Right renal cortex interstitium (tissue), 3 donors: ENCODE measurements around the gene DNAH7. TPM values are rescaled to one million over a fixed set of nuclear protein-coding genes. Genes with fewer than 3 reads are reported as not detected.
A peak's percentile ranks its signal among the peaks of the same experiment; 100 is the strongest.
"Not testable (repeated sequence)": the region's sequence is repeated elsewhere in the genome, so short reads cannot be mapped to it uniquely, and the experiment has no call there.

ENCODE experiments used
- DNase-seq, 3 donors: peaks; one replicate each; pipeline ENCODE4 v3.0.0-alpha.2; 2013; ENCODE audit warnings: low read depth in 3 of 3, low spot score in 2 of 3
- polyA plus RNA-seq, 3 donors: library from polyadenylated mRNA; unstranded; fragments of 120-200 nt; gene quantifications; one replicate each; pipeline ENCODE4 v1.2.1, GENCODE V29; 2013; ENCODE audit not compliant: insufficient read length in 3 of 3

DNAH7 gene
- polyA plus RNA-seq, 3 donors = 7.5 to 9.5 (median 8.2) TPM

DNA sequence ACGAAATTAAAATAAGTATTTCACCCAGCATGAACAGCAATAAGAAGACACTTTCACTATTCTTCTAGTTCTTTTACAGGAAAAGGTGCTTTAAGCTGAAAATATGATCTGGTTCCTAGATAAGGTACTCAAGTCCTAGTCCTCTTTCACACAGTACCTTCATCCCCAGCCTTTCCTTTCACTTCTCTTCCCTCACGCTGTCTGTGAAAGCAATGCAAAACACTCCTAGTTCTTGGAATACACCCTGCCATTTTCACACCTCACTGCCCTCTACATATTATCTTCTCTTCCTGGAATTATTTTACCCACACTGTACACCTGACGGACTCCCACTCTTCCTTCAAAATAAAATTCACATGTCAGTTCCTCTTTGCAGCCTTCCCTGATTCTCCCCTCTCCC lies 82.9 kb downstream of the DNAH7 start:
- no peak for DNase-seq

DNA sequence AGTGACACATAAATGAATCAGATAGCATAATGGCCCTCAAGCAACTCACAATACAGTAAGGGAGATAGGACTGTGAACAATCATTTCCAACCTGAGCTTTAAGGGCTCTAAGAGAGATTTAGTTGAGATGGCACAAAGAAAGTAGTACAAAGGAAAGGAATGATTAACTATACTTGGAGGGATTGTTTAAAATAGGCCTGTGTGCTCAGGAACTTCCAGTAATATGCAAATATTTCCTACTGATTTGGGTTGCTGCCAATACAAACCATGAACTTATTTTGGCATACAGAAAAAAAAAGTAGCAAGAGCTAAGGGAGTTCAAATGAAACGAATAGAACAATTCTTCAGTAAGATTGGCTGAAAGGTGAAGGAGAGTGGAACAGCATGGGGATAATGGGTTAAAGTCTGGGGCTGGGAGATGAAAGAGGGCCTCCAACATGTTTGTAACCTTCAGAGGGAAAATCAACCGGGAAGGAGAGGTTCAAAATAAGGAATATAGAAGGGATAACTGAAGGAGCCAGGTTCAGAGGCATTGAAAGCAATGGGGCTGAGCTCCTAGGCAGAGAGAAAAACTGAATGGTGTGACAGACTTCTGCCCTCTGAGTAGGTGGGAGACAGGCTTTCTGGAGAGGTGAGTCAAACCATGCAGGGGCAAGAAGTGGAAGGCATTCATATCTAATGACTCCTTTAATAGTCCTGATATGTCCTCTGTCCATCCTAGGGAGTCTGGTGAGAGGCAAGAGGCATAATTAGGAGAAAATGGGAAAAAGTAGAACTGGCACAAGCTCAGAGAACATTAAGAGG lies 83.5 kb downstream of the DNAH7 start:
- DNase-seq = no peak

DNA sequence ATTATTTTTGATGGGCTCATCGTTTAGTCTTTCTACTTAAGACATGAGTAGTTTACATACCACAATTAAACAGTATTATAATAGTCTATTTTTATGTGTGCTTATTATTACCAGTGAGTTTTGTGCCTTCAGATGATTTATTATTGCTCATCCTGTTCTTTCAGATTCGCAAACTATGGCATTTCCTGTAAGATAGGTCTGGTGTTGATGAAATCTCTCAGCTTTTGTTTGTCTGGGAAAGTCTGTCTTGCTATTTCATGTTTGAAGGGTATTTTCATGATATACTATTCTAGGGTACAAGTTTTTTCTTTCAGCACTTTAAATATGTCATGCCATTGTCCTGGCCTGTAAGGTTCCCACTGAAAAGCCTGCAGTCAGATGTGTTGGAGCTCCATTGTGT lies 101.3 kb downstream of the DNAH7 start:
- no peak for DNase-seq

DNA sequence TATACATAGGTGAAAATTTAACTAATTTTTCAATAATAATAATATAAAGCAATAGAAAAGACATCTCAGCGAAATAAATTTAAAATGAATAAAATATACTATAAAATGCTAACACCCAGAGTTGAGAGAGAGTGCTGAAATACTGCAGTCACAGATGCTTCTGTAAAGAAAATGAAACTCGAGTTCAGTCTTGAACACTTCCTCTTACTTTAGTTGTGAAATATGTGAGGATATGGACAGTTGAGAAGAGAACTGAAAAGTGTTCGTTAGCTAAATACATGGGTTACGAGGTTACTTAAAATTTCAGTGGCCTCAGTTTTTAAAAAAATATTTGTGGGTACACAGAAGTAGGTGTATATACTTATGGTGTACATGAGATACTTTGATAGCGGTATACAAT lies 106.8 kb downstream of the DNAH7 start:
- DNase-seq = no peak

DNA sequence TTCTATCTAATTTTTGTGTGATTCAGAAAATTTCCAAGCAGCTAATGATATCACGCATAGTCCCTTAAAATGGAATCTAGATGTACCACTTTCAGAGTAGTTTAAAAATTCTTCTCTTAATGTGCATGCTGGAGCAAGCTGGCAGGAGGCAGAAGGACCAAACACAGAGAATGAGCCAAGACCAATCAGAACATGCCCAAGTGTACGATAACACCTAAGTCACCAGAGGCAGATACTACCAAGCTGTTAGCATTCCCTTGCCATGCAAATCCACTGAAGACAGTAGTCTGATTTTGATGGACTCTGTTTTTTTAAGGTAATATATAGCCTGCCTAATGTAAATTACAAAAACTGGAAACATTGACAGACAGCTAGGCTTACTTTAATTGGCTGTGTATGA lies 109.3 kb downstream of the DNAH7 start:
- DNase-seq = no peak

DNA sequence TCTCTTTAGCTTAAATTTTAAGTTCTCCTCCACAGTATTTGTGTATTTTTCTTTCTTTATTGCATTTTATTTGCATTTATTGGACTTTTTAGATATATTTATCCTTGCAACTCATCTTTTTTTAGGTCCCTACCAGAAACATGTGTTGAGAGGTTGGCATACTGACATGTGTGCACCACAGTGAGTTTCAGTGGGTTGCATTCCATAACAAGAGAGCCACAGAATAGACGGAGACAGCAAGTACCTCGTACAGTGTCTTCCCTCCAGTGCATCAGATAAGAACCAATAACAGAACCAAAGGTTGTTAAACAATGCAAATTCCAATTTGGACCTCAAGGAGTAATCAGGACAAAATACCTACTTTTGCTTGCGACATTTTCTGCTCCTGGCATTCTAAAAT lies 111.9 kb downstream of the DNAH7 start:
- DNase-seq = no peak

DNA sequence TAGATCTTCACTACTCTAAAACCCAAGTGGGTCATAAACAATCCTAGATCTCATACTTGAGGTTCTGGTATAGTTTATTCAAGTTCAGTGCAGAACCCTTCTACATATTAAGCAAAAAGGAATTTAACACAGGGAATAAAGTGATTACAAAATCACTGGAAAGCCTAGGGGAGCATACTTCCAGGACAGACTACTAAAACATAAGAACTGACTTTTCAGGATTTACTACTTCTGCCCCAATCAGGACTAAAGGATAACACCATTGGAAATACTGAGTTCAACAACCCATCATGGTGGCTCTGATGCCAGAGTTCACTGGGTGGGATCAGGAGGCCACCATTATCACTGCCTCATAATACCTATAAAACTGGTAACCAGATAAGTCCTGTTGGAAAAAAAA lies 123.6 kb downstream of the DNAH7 start:
- DNase-seq = no peak

DNA sequence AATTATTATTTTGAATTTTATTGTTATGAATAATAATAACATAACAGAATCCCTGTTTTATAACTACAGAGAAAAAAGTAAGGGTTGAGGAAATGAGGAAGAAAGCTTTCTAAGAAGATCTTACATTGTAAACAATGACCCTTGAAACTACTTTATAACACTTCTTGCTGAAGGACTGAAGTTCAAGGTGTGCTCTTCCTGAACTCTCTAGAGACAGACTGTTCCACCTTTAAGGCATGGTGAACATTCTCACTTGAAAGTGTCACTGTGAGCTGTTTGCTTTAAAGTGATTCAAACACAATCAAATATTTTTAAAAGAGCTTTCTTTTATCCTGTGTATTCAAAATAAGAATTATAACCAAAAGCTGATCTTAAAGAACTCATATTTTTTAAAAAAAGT lies 131.5 kb downstream of the DNAH7 start:
- DNase-seq = no peak

DNA sequence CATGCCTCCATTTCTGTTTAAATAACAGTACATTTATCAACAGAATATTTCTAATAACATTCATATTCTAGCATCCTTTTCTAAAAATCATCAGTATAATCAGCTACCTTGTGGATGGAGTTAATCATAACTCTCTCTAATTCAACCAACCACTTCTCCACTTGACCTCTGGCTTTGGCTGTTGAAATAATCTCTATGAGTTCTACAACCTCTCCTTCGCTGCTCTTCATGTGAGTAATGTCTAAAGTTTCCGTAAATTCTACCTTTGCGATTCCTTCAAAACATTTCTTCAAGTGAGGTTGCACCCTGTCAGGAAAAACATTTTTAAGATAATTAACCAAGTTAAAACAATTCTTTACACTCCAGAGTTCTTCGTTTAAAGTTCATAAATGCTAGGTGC lies 134.2 kb downstream of the DNAH7 start:
- no peak for DNase-seq

DNA sequence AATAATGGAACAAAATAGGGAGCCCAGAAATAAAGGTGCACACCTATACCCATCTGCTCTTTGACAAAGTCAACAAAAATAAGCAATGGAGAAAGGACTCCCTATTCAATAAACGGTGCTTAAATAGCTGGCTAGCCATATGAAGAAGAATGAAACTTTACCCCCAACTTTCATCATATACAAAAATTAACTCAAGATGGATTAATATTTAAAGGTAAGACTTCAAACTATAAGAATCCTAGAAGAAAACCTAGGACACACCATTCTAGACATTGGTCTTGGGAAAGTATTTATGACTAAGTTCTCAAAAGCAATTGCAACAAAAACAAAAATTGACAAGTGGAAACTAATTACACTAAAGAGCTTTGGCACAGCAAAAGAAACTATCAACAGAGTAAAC lies 139.1 kb downstream of the DNAH7 start:
- DNase-seq = no peak

DNA sequence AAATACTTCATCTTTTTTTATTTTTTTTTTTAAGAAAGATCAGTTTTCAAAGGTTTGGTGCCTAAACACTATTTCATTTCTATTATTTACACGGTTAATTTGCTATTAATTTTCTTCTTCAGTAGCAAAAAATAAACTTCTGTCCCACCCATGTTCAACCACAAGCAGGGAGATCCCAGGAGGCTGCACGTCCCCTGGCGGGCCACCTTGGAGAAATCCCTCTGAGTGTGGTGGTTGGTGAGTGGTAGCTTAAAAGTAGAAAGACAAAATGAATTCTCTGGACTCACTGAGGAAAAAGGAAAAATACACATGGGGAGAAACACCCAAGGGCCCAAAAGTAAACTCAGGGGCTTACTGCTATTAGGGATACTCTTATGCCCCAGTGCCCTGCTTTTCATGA lies 143.5 kb downstream of the DNAH7 start:
- no peak for DNase-seq

DNA sequence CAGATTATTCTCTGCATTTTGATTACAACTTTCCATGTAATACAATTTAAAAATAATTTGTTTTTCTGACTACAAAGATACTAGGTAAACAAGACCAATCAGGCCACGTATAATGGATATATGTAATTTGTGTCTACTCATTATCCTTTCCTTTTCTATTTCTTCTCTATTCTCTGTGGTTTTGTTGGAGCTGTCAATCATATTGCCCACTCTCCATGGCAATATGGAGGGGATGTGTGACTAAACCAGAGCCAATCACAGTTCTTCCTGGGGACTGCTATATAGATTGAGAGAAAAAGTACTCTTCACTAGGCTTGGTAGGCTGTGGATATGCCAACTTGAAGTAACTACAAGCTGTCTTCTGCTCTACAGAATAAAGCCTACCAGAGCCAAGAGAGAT lies 144.7 kb downstream of the DNAH7 start:
- DNase-seq = no peak

DNA sequence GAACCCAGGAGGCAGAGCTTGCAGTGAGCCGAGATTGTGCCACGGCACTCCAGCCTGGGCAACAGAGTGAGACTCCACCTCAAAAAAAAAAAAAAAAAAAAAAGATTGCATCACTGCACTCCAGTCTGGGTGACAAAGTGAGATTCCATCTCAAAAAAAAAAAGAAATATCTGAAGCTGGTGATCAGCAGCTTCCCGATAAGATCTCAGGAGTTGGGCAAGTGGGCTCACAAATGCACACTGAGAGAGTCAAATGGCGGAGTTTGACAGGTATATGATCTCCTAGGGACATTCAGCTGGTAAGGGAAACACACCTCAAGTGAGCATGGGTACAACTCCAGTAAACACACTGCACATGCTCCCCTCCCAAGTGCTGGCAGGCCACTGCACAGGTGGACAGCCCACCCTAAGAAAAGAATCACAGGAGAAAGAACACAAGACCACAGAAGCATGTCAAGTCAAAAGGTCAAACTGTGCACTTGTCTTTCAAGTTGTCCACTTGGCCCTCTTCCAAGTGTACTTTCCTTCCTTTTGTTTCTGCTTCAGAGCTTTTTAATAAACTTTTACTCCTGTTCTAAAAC lies 151.5 kb downstream of the DNAH7 start:
- DNase-seq = not testable (repeated sequence)

DNA sequence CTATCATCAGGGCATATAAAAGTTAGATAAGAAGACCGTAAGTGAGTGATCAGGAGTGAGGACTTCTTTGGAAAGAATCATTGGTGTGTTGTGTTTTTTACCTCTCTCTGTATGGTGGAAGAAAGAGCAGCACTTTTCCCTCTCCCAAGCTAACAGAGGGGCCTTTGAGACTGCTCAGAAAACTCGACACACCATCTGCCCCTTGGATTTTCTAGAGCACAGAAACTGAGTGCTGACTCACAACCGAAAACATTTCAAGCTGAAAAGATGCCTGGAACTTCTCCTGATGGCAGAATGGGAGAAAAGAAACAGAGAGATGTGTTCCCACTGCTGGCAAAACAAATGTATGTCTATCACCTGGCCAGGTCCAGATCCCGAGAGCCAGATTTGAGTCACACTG lies 156.6 kb downstream of the DNAH7 start:
- DNase-seq = no peak

DNA sequence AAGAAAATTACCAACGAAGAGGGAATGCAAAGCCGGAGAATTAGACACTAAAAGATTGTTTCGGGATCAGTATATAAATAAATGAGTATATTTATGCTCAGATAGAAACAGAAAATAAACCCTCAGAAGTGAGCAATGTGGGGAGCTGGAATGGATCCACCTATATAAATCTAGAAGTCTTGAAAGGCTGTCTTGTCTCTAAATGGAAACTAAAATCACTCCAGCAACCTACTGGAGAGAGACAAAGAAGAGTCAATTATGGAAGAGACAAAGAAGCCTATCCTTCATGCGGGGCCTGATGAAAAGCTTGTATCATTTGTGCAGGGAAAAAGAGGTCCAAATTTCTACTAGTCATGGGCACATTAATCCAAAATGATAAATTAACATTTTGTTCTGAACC lies 158.1 kb downstream of the DNAH7 start:
- no peak for DNase-seq

DNA sequence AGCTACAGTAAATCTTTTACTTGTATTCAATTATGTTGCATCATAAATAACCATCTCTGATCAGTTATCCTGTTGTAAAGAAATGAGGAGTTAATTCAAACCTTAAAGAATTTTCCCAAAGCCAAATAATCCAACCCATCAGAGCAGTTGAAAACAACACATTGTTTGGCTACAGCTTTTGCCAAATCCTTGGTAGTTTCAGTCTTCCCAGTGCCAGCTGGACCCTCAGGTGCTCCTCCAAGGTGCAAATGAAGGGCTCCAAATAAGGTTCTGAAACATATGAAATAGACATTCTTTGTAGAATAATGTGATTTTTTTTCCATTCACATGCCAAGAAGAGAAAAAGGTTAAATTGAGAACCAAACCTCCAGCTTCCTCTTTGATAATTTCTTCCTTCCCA lies 158.7 kb downstream of the DNAH7 start:
- no peak for DNase-seq

DNA sequence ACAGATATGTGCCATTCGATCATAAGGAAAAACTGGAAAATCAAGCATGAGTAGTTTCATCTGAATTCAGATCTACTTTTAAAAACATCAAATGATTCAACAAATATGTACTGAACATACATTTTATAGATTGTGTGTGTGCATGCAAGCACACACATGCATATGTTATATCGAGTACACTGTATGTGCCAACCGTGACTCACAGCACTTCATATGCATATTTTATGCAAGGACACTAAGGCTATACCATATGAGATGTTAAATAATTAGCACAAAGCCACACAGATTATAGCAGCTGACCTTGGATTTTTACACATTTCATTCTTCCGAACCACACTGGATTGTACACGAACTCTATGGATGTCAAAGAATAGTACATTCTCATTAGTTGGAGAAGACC lies 161.2 kb downstream of the DNAH7 start:
- no peak for DNase-seq

DNA sequence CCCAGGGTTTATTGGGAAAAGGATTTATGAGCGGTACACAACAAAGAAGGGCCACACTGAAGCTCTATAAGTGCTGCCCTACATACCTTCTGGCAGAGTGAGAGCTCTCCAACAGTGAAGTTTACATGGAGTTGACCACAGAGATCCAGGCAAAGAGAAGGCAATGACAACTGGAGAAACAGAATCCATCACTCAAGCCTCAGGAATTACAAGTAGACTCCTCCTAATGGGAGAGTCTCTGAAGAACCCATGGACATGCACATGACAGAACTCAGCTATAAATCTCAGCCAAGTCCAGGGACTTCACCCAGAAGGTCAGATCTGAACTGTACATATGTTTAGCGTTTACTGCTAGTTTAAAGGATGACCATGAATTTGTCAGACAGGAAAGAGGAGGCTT lies 164.7 kb downstream of the DNAH7 start:
- DNase-seq = no peak

DNA sequence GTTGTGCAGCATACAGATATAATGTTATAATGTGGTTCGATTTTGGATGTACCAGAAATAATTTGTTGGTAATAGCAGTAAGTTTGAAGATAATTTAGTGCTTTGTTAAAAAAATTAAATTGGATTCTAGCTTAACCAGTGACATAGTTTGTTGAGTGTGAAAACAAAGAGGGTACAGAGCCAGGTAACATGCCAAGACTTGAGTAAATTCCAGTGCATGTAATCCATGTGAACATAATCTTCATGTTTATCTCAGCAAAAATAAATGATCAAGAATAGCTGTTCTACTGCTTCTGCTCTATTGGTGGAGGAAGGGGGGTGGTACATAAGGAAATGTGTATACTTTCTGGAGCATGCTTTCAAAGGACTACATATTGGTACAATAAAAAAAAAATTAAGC lies 165.8 kb downstream of the DNAH7 start:
- DNase-seq = no peak

DNA sequence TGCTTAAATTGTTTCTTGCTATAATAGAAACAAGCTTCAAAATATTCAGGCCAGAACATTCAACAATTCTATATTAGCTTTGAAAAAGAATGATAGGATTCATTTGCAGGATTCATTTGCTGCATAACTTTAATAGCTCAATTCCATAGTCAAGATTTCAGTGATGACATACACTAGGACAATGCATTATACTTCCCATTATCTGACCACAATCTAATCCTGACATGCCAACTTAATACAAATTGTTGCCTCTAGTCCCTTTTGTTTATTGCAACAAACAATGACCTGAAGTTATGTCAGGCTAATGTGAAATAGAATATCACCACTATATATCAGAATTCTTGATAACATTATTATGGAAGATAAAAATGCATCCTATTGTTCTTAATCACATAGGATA lies 169.4 kb downstream of the DNAH7 start:
- DNase-seq = no peak

DNA sequence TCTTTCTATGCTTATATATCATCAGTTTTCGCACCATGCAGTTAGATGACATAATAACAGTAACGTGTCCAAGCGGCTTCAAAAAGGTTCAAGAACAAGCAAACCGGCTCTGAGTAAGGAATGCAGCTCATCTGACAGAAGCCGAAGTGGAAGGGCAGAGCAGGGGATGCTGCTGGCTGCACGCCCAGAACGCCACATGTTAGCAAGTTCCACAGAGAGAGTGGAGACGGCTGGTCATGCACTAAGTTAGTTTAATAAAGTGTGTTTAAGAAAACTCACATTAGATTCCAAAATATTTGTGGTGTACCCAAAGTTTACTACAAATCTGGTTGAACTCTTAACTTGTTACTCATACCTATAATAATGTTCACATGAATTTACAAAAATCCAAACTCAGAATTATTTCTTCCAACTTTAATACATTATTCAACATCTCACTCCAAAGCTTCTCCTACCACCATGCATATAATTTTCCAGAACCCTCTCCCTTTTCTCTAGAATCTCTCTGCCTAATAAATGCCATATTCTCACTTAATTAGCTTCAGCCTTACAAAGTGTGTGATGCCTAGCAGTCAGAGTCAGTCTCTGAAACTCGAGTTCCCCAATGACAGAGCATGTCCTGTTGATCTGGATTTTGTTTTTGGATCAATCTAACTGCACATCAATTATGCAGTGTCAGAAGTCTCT lies 170.0 kb downstream of the DNAH7 start:
- peak; percentile 49 to 63 (median 59) for DNase-seq

DNA sequence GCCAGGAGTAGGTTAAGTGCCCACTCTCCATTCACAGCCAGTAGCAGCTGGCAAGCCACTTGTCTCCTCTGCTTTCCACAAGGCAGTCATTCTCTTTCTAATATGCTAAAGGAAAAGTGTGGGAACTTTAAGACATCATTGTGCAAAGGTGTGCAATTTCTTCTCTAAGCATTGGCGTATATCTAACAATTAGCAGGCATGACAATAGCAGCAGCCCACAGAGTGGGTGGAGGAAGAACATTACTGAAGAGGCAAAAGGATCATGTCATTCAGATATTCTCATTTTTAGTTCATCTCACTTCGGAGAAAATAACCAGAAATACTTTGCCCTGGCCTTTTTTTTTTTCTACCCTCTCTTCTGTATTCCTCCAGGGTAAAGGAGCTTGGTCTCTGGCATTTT lies 177.6 kb downstream of the DNAH7 start:
- no peak for DNase-seq
